K562 (cell line): Measurements from ENCODE around the gene PFAS. TPM values are rescaled to one million over a fixed set of nuclear protein-coding genes. Genes with fewer than 3 reads are reported as not detected.

Experiments
- ATAC-seq: fragments of 200-7000 bp; cut with Tn5 transposase; 3 replicates; pipeline ENCODE4 v1.9.1; 2020; ENCODE audit warnings: moderate library complexity
- BruUV-seq: library from RNA; stranded (reverse); fragments of 400-500 nt; replicated peaks from 2 replicates; lab custom pipeline; 2021; lab: Mats Ljungman, UMichigan
- CTCF ChIA-PET: fragments of 300-600 bp; formaldehyde crosslinking; extraction: SDS; loops from one replicate; lab custom pipeline; 2021; ENCODE audit warnings: low intra/inter-chr PET ratio; lab: Yijun Ruan, JAX
- POLR2A ChIA-PET: fragments of 300-600, 350-650 bp; sonication (Branson Sonifier 250); formaldehyde crosslinking; extraction: SDS; loops from one replicate; lab custom pipeline; 2021; ENCODE audit warnings: antibody characterized with exemption, inconsistent platforms; lab: Yijun Ruan, JAX
- DNase-seq, 4 experiments: peaks; one replicate each; pipeline versions ENCODE4 v3.0.0 to v3.0.0-alpha.2; 2011 to 2018; ENCODE audit warnings: low spot score in 3 of 4, mixed read lengths in 3 of 4; ENCODE audit errors: extremely low read depth in 1 of 4
- FAIRE-seq: peaks from 2 replicates; lab custom pipeline; 2011; peaks lifted over from hg19 to GRCh38; lab: Jason Lieb, UNC
- H2AFZ ChIP-seq: 2 replicates; pipeline ENCODE4 v1.6.0; 2011; ENCODE audit warnings: low read depth, low read length, control low read depth, inconsistent platforms
- H3K27ac ChIP-seq: fragments of 200-600 bp; 3 replicates; pipeline ENCODE4 v1.8.0; 2011; ENCODE audit warnings: low read depth, mild to moderate bottlenecking, control low read depth, inconsistent platforms, low read length, moderate library complexity, mixed read lengths; ENCODE audit errors: extremely low read depth
- H3K27me3 ChIP-seq, 2 experiments: fragments of 300-600 bp in 1 of 2; 2 replicates in 1 of 2; 3 replicates in 1 of 2; pipeline versions ENCODE4 v1.6.0 to v1.8.0; 2011; ENCODE audit warnings: inconsistent platforms in 2 of 2, low read length in 2 of 2, mild to moderate bottlenecking in 1 of 2, mixed read lengths in 1 of 2, moderate library complexity in 1 of 2; ENCODE audit not compliant: control insufficient read depth in 2 of 2, insufficient read depth in 2 of 2
- H3K36me3 ChIP-seq: fragments of 300-600 bp; 3 replicates; pipeline ENCODE4 v1.8.0; 2011; ENCODE audit warnings: mild to moderate bottlenecking, low read length, inconsistent platforms; ENCODE audit not compliant: control insufficient read depth, insufficient read depth
- H3K4me1 ChIP-seq, 2 experiments: fragments of 200-600 bp in 1 of 2; replicated peaks in 1 of 2; 2 replicates in 1 of 2; 3 replicates in 1 of 2; pipeline versions ENCODE4 v1.5.1 to v1.8.0; 2011; ENCODE audit warnings: inconsistent platforms in 2 of 2, low read length in 2 of 2, mild to moderate bottlenecking in 1 of 2, mixed read lengths in 1 of 2, moderate library complexity in 1 of 2; ENCODE audit not compliant: control insufficient read depth in 2 of 2, insufficient read depth in 2 of 2
- H3K4me2 ChIP-seq: 2 replicates; pipeline ENCODE4 v1.6.1; 2011; ENCODE audit warnings: low read length, control low read depth, inconsistent platforms, mixed read lengths; ENCODE audit not compliant: insufficient read depth
- H3K4me3 ChIP-seq: fragments of 200-600 bp; sonication (generic), shearing (Covaris generic); 2 replicates; pipeline ENCODE4 v1.5.1; 2016; ENCODE audit warnings: control low read depth, inconsistent platforms
- H3K79me2 ChIP-seq: fragments of 200-600 bp; 3 replicates; pipeline ENCODE4 v1.8.0; 2011; ENCODE audit warnings: low read length, inconsistent platforms; ENCODE audit not compliant: control insufficient read depth, insufficient read depth
- H3K9ac ChIP-seq, 2 experiments: 2 replicates each; pipeline versions ENCODE4 v1.6.0 to v1.6.1; 2011; ENCODE audit warnings: low read depth in 2 of 2, low read length in 2 of 2, control low read depth in 1 of 2, inconsistent platforms in 1 of 2, mild to moderate bottlenecking in 1 of 2, mixed read lengths in 1 of 2; ENCODE audit not compliant: insufficient read depth in 1 of 2
- H3K9me1 ChIP-seq: one replicate; pipeline ENCODE4 v1.6.0; 2011; ENCODE audit warnings: inconsistent platforms, mild to moderate bottlenecking, low read length, moderate library complexity; ENCODE audit not compliant: control insufficient read depth, insufficient read depth
- H3K9me3 ChIP-seq: replicated peaks from 2 replicates; pipeline ENCODE4 v1.5.1; 2011; ENCODE audit warnings: low read depth, low read length, inconsistent platforms; ENCODE audit not compliant: control insufficient read depth, insufficient read depth
- H4K20me1 ChIP-seq: replicated peaks from 2 replicates; pipeline ENCODE4 v1.6.1; 2011; ENCODE audit warnings: low read length, inconsistent platforms, mixed read lengths; ENCODE audit not compliant: control insufficient read depth, insufficient read depth
- ASH1L ChIP-seq: fragments of 450-650 bp; IDR thresholded peaks from 2 replicates; pipeline ENCODE4 v1.6.1; 2018; ENCODE audit warnings: borderline replicate concordance, mild to moderate bottlenecking, low read depth; ENCODE audit not compliant: partially characterized antibody
- HNRNPK ChIP-seq: fragments of 200-400 bp; formaldehyde crosslinking; IDR thresholded peaks from one replicate; pipeline ENCODE4 v1.6.1; 2018; ENCODE audit warnings: mild to moderate bottlenecking, low read depth, low read length; ENCODE audit not compliant: poor library complexity, severe bottlenecking
- MCM5 ChIP-seq: fragments of 450-650 bp; IDR thresholded peaks from 2 replicates; pipeline ENCODE4 v1.6.1; 2016; ENCODE audit warnings: low read depth
- MEF2D ChIP-seq: conservative IDR thresholded peaks from 2 replicates; pipeline ENCODE4 v1.6.1; 2016; ENCODE audit warnings: low read depth, missing genetic modification characterization, missing compliant biosample characterization
- PHF8 ChIP-seq: fragments of 200-600 bp; sonication (generic); IDR thresholded peaks from 2 replicates; pipeline ENCODE4 v1.6.1; 2012; ENCODE audit warnings: mixed run types, mild to moderate bottlenecking, inconsistent platforms, low read length, moderate library complexity, borderline replicate concordance
- PKNOX1 ChIP-seq: fragments of 450-650 bp; IDR thresholded peaks from 2 replicates; pipeline ENCODE4 v1.6.1; 2016
- POLR2A ChIP-seq: fragments of 450-650 bp; conservative IDR thresholded peaks from 2 replicates; pipeline ENCODE4 v1.6.1; 2016
- RBBP5 ChIP-seq: fragments of 200-600 bp; sonication (generic); IDR thresholded peaks from 2 replicates; pipeline ENCODE4 v1.6.1; 2012; ENCODE audit warnings: borderline replicate concordance, mild to moderate bottlenecking, low read length, control low read depth, inconsistent platforms; ENCODE audit not compliant: insufficient read depth, poor library complexity, severe bottlenecking
- RBM25 ChIP-seq: fragments of 200-400 bp; formaldehyde crosslinking; IDR thresholded peaks from 2 replicates; pipeline ENCODE4 v1.6.1; 2018; ENCODE audit warnings: low read length, low read depth, moderate library complexity; ENCODE audit not compliant: severe bottlenecking
- SMARCA5 ChIP-seq: fragments of 450-650 bp; IDR thresholded peaks from 2 replicates; pipeline ENCODE4 v1.6.1; 2016
- SP2 ChIP-seq: IDR thresholded peaks from 2 replicates; pipeline ENCODE4 v1.6.1; 2011; ENCODE audit warnings: mild to moderate bottlenecking, low read depth, low read length, moderate library complexity; ENCODE audit not compliant: poor library complexity, severe bottlenecking; ENCODE audit errors: extremely low read depth
- SUPT5H ChIP-seq: fragments of 450-650 bp; IDR thresholded peaks from 2 replicates; pipeline ENCODE4 v1.6.1; 2016
- ZNF134 ChIP-seq: fragments of 250-450 bp; sonication (Bioruptor Pico); conservative IDR thresholded peaks from 2 replicates; pipeline ENCODE4 v1.4.0; 2020
- ZNF197 ChIP-seq: fragments of 200-800 bp; sonication (Bioruptor generic); IDR thresholded peaks from 2 replicates; pipeline ENCODE4 v1.6.1; 2016; ENCODE audit warnings: low read depth, missing genetic modification characterization, missing compliant biosample characterization
- ZNF23 ChIP-seq: fragments of 250-450 bp; sonication (Bioruptor Pico); IDR thresholded peaks from 2 replicates; pipeline ENCODE4 v1.4.0; 2020; ENCODE audit warnings: mild to moderate bottlenecking
- ZNF311 ChIP-seq: fragments of 250-450 bp; sonication (Bioruptor Pico); IDR thresholded peaks from 2 replicates; pipeline ENCODE4 v1.4.0; 2020; ENCODE audit warnings: mild to moderate bottlenecking, moderate library complexity
- ZNF512 ChIP-seq: IDR thresholded peaks from 2 replicates; pipeline ENCODE4 v1.6.1; 2016; ENCODE audit warnings: missing genetic modification characterization, missing compliant biosample characterization
- WGBS: fragments of 100-300 bp; shearing (Covaris generic); methylation state at CpG from one replicate; pipeline ENCODE4 v1.1.6; 2016; ENCODE audit warnings: low coverage, mixed read lengths; ENCODE audit not compliant: insufficient coverage; ENCODE audit errors: missing lambda C conversion rate; 5-methylcytosine and 5-hydroxymethylcytosine counted together
- in situ Hi-C: fragments of 300-500 bp; cut with MboI; formaldehyde crosslinking; loops from 4 replicates; pipeline ENCODE4 v1.15.0; 2018; ENCODE audit warnings: inconsistent platforms, mixed read lengths
- intact Hi-C: fragments of 100-400 bp; cut with micrococcal nuclease; formaldehyde crosslinking; loops from 2 replicates; pipeline ENCODE4 v1.14.2; 2022
- polyA plus RNA-seq, 8 experiments: library from polyadenylated mRNA; depleted of rRNA in 4 of 8; stranded (reverse) in 5 of 8; unstranded in 3 of 8; fragments of >200 nt; fragmentation: Nextera tagmentation in 2 of 8; fragmentation: Illumina TruSeq in 1 of 8; extraction: Ambion mirVana in 2 of 8; extraction: Trizol in 1 of 8; gene quantifications; 2 replicates each; pipeline versions ENCODE4 v1.2.1 to v1.2.3, GENCODE V29; 2011 to 2014; ENCODE audit warnings: inconsistent platforms in 1 of 8, missing spikeins in 1 of 8
- total RNA-seq, 7 experiments: library from RNA; depleted of rRNA in 6 of 7; stranded (reverse); fragments of >200 nt in 6 of 7; fragmentation: Illumina TruSeq in 2 of 7; extraction: Trizol in 2 of 7; gene quantifications; 2 replicates each; pipeline versions ENCODE4 v1.2.1 to v1.2.3, GENCODE V29; 2011 to 2021; ENCODE audit warnings: low replicate concordance in 1 of 7

The PFAS gene
- total and polyA plus RNA-seq, 9 of the 15 experiments (the other 6 are each of a cell fraction or from before 2014, with no cell fraction given), result 11.6 to 131 (median 43.9) TPM

GRCh38 chr17:8300226-8300625 is 51.1 kb downstream of the PFAS start:
- intact Hi-C loops, result loop anchor here (2.0 to 10.0 kb wide), 4 partner anchors 77 to 178 kb away; partner anchors contain the start of gene HES7
- Histone ChIP-seq H3K9ac (no peak overlapping the region), H3K4me1 (peaks cover 7 to 8% of the 10 kb centered on the region in 2 experiments; a peak in 4 of 5 replicates), H3K36me3 (no peaks in the 10 kb centered on the region), H3K79me2 (no peaks in the 10 kb centered on the region), H2AFZ (peak overlapping the region; percentile 61; the same call in 1 of the 2 replicates), H3K4me2 (peak overlapping the region; percentile 38; the same call in 1 of the 2 replicates), H3K4me3 (no peak overlapping the region), H3K9me1 (no peaks in the 10 kb centered on the region), H3K9me3 (no peaks in the 10 kb centered on the region; the same call in 1 of the 2 replicates), H3K27me3 (no peaks in the 10 kb centered on the region), H4K20me1 (no peaks in the 10 kb centered on the region), H3K27ac (no peak overlapping the region)
- CTCF ChIA-PET, result no interaction called here
- no peak for TF ChIP-seq SUPT5H
- TF ChIP-seq SP2, result no peak
- peak; percentile 25; the same call in 1 of the 2 replicates for TF ChIP-seq PKNOX1
- no peak for TF ChIP-seq POLR2A
- no peak for TF ChIP-seq RBBP5
- TF ChIP-seq ASH1L, result no peak
- no peak for TF ChIP-seq MEF2D
- no peak for TF ChIP-seq PHF8
- no peak for TF ChIP-seq RBM25
- no peak for TF ChIP-seq ZNF23 (CRISPR knock-in tag)
- TF ChIP-seq ZNF512, result peak; percentile 73
- TF ChIP-seq ZNF197, result no peak
- TF ChIP-seq SMARCA5, result 0 out of 2 replicates have a peak, but pooled peaks have one; percentile 11
- TF ChIP-seq HNRNPK, result no peak
- TF ChIP-seq ZNF311 (CRISPR knock-in tag), result no peak
- TF ChIP-seq MCM5, result no peak
- no peak for TF ChIP-seq ZNF134 (CRISPR knock-in tag)
- 42% methylated on average over 3 of the region's 3 CpGs for WGBS
- in situ Hi-C loops, result loop anchor here (5.0 kb wide), 1 partner anchor 178 kb away; the partner anchor contains the start of gene HES7
- no TSS peak for BruUV-seq
- FAIRE-seq, result no peak
- no peak for DNase-seq
- POLR2A ChIA-PET, result no interaction called here
- no peak for ATAC-seq
